Neural progenitor cell (in vitro differentiated cells): Measurements from ENCODE around the gene TMEM40.
"Not testable (repeated sequence)": the region's sequence is repeated elsewhere in the genome, so short reads cannot be mapped to it uniquely, and the experiment has no call there.

Experiments
- CTCF ChIP-seq: fragments of 200-600 bp; sonication (generic); IDR thresholded peaks from 2 replicates; pipeline ENCODE4 v1.5.1; 2017; ENCODE audit warnings: antibody characterized with exemption, mild to moderate bottlenecking
- EZH2 ChIP-seq: fragments of 200-600 bp; sonication (generic); IDR thresholded peaks from 2 replicates; pipeline ENCODE4 v1.6.1; 2017; ENCODE audit warnings: antibody characterized with exemption, mild to moderate bottlenecking, moderate library complexity

- not testable (repeated sequence) for TF ChIP-seq EZH2, CTCF
These were observed 57.5 kb downstream of the TMEM40 start for GRCh38 chr3:12701601-12702000.
